GM19467 (cell line): ENCODE results near the gene ELP5.
A peak's percentile ranks its signal among the peaks of the same experiment; 100 is the strongest.

ENCODE experiments used
- ATAC-seq: cut with Tn5 transposase; IDR thresholded peaks from one replicate; pipeline ENCODE4 v1.9.1; 2021; ENCODE audit warnings: mild to moderate bottlenecking, moderate library complexity; ENCODE audit not compliant: unreplicated experiment

ELP5 gene

DNA sequence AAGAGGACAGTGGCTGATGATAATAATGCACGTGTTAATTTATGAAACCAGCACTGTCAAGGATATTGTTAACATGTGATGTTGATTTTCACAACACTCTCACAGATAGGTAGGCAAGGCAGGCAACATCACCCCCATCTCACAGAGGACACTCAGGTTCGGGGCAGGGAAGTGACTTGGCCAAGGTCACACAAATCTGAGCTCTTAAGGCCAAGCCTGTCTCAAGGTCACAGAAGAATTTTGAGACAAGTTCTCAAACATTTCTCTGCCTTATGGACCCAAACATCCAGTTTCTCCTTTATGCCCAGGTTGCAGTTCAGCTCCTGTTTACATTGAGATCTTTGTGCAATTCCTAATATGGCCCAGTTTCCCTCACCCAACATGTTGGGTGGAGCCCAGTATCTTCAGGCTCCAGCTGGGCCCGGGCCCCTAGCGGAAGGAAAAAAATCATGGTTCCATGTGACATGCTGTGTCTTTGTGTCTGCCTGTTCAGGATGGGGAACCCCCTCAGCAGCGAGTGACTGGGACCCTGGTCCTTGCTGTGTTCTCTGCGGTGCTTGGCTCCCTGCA lies 30.8 kb downstream of the ELP5 start:
- no peak for ATAC-seq

DNA sequence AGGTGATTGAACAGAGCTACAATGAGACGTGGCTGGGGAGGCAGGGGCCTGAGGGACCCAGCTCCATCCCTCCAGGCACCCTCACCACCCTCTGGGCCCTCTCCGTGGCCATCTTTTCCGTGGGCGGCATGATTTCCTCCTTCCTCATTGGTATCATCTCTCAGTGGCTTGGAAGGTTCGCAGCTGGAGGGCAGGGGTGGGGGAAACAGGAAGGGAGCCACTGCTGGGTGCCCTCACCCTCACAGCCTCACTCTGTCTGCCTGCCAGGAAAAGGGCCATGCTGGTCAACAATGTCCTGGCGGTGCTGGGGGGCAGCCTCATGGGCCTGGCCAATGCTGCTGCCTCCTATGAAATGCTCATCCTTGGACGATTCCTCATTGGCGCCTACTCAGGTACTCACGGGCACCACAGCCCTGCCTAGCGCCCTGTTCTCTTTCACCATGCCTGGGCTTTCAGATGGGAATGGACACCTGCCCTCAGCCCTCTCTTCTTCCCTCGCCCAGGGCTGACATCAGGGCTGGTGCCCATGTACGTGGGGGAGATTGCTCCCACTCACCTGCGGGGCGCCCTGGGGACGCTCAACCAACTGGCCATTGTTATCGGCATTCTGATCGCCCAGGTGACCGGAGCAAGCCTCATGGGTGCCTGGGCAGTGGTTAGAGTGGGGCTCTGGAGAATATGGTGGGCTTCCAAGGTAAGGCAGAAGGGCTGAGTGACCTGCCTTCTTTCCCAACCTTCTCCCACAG lies 31.6 kb downstream of the ELP5 start:
- ATAC-seq = no peak

DNA sequence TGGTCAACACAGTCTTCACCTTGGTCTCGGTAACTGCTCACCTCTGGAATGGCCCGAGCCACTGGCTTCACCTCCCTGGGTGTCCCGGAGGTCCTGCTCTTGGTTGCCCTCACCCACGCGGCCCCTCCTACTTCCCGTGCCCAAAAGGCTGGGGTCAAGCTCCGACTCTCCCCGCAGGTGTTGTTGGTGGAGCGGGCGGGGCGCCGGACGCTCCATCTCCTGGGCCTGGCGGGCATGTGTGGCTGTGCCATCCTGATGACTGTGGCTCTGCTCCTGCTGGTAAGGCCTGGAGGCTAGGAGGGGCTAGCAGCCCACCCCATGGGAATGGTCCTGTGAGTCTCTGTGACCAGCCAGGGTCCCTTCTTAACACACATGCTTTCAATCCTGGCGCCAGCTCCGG lies 32.9 kb downstream of the ELP5 start:
- no peak for ATAC-seq

DNA sequence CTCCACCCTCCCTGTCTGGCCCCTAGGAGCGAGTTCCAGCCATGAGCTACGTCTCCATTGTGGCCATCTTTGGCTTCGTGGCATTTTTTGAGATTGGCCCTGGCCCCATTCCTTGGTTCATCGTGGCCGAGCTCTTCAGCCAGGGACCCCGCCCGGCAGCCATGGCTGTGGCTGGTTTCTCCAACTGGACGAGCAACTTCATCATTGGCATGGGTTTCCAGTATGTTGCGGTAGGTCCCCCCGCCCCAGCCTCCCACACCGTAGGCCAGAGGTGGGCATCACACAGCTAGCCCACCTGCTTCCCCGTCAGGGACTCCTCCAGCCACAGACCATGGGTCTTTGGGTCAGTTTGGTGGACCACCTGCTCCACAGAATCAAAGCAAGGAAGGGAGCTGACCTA lies 33.7 kb downstream of the ELP5 start:
- no peak for ATAC-seq

DNA sequence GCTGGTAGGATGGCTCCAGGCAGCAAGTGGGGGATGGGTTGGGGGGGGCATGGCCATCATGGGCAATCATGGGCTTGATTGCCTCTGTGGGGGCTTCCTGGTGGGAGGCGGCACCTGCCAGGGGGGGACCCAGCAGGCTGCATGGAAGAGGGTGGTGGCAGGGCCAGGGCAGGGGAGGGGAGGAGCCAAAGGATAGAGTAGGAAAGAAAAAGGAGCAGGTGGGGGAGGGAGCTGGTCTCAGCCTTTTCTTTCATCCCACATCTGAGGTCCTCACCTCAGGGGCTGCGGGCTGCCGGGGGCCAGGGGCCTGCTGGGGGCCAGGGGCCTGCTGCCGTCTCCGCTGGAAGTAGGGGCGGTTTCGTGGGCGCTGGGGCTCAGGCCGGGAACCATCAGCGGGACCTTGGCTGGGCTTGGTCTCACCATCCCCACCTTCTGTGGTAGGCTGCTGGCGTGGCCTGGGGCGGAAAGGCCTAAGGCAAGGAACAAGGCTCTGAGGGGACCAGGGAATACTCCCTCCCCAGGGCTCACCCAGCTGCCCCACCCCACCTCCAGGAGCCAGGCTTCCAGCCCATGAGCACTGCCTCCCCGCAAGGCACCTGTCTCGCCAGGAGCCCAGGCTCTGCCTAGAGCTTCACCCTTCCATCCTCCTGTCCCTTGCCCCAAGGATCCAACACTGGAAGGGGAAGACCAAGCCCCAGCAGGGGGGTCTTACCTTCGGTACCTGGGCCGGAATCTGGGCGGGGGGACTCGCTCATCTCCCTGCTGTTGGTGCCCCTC lies 37.4 kb downstream of the ELP5 start:
- ATAC-seq = no peak

DNA sequence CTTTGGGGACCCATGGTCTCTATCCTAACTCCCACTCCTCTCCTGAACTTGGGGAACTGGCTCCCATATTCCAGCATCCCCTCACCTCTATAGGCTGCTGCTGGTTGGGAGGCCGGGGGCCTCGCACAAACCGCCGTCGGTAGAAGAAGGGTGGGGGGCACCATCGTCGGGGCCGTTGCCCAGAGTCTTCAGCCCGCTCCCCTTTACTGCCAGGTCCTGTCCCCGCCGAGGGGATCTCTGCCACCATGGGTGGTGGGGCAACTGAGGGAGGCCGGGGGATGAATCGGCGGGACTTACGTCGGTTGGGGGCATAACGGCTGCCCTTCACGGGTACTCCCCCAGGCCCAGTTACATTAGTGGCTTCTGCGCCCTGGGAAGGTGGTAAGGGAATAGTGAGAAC lies 38.2 kb downstream of the ELP5 start:
- no peak for ATAC-seq

DNA sequence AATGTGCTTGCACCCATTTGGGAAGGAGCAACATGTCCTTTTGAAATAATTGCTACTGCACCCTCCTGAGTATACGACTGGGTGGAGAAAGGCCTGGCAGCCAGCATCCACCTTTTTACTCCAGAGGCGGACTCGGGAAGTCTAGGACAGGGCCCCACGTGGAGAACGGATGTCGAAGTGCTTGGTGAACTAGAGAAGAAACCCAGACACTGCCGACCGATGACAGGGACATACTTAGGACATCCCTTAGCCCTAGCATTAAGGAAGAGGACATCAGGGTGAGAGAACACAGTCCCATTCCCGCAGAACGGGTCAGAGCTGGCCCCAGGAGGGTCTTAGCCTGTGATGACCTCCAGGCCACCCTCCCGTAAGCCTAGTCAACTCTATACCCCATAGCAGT lies 38.7 kb downstream of the ELP5 start:
- ATAC-seq = no peak

DNA sequence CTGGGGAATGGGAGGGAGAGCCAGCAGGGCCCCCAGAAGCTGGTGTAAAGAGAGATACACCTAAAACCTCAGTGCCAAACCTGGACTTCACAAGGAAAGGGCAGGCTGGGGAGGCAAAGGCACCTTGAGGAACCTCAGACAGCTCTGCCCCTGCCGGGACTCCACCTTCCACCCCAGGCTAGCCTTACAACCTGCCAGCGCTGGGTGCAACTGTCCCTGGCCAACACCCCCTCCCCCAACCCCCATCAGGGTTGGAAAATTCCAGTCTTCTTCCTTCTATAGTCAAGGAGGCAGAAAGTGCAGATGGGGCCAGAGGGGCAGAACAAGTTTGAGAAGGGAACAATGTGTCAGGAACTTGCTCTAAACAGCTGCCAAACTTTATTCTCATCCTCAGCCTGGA lies 40.2 kb downstream of the ELP5 start:
- no peak for ATAC-seq

DNA sequence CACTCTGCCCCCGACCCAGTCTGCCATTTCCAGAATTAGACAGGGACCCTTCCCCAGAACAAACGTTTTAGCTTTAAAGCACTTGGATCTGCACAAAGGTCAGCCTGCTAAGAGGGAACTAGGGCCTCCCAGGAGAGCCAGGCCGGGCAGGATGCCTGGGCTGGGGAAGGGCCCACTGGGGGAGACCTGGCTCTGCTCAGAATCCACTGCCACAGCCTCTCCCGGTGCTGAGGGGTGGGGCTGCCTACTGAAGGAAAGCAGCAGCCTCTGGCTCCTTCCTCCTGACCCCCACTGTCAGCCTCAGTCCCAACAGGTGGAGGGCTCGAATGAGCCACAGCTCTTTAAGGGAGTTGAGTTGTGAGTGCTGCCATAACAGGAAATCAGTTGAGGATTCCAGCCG lies 40.7 kb downstream of the ELP5 start:
- ATAC-seq = no peak

DNA sequence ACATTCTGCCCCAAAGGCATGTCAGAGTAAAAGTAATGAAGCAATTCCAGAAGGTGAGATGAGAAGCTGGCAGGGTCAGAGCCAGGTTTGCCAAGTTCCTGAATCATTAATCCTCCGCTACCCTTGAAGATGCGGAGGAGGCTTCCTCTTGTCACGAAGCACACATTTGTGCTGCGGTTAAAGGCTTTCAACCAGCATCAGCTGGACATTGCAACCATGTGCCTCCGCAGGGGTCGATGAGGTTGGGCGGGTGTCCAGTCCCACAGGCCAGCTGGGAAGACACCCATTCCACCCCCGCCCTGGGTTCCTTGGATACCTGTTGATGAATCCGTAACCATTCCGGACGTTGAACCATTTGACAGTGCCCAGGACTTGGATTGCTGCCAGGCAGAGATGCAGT lies 41.1 kb downstream of the ELP5 start:
- ATAC-seq = no peak

DNA sequence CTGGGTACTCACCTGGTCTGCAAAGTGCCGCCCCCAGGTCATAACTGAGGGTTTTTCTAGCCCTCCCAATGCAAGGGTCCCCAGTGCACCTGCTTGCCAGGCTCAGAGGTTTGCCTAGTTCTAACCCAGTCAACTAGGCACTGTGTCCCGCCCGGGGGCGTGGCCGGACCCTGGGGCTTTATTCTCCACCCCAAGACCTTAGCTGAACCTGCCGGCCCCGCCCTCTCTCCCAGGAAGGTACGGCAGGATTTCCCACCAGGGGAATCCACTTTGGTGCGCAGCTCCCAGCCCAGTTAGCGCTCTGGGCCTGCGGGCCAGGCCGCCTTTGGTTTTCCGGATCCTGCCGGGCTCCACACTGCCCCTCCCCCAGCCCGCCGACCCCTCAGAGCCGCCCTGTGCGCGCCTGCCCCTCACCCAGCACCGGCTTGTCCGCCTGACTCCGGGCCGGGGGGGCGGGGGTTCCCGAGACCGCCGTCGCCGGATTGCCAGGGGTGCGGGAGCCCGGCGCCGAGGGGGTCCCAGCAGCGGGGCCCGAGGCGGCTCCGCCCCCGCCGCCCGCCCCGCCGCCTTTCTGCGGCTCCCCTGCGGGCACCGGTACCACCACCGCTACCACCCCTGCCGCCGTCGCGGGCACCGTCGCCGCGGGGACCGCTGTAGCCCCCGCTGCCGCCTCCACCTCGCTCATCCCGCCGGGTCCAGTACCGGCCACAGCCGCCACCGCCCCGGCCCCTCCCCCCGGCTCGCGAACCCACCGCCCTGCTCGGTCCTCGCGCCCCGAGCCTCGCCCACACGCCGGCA lies 42.0 kb downstream of the ELP5 start:
- ATAC-seq = no peak

DNA sequence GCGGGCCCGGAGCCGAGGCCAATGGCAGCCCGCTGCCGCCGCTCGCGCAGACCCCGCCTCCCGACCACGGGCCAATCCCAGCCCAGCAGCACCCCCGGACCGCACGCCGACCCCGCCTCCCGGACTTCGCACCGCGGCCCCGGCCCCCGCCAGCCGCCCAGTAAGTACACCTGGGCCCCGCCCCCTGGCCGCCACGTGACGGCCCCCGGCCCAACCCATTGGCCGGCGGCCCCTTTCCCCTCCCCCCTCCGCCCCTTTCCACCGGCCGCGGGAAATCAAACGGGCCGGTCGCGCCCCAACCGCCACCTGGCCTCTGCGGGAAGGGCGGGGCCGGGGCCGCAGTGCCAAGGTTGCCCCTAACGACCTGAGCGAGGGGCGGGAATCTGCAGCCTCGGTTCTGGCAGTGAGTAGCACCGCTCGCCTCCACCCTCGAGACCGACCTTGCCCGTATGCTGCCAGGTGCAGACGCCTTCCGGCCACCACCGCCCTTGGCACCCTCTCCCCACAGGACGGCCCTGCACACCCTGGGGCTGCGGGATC lies 42.7 kb downstream of the ELP5 start, which contains the start of gene YBX2:
YBX2 (minus strand) TSS at position 26 of the 540 bp plus-strand sequence. CDS start 139 bp downstream, outside the sequence.
- ATAC-seq = no peak

DNA sequence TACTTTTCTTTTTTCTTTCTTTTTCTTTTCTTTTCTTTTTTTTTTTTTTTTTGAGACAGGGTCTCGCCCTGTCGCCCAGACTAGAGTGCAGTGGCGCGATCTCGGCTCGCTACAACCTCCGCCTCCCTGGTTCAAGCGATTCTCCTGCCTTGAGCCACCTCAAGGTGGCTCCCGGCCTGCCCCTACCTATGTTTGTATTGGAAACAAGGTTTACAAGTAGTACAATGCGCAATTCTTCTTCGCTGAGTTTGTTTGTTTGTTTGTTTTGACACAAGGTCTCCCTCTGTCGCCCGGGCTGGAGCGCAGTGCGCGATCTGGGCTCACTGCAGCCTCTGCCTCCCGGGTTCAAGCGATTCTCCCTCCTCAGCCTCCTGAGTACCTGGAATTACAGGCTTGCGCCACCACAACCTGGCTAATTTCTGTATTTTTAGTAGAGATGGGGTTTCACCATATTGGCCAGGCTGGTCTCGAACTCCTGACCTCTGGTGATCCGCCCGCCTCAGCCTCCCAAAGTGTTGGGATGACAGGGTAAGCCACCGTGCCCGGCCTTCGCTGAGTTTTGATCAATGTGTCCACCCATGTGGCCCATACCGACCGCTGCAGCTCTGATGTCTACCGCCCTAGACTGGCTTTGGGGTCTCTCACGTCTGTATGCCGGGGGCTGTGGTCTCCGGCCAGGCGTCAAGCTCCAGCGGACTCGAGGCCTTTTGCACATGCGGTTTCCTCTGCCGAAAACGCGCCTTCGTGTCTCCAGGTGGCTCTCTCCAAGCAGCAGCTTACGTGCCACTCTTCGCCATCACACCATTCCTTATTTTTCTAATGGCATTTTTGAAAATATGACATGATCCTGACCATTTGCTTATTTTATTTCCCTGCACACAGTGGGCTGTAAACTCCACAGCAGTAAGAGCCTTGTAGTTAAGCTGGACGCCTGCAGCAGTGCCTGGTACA lies 43.5 kb downstream of the ELP5 start:
- no peak for ATAC-seq

DNA sequence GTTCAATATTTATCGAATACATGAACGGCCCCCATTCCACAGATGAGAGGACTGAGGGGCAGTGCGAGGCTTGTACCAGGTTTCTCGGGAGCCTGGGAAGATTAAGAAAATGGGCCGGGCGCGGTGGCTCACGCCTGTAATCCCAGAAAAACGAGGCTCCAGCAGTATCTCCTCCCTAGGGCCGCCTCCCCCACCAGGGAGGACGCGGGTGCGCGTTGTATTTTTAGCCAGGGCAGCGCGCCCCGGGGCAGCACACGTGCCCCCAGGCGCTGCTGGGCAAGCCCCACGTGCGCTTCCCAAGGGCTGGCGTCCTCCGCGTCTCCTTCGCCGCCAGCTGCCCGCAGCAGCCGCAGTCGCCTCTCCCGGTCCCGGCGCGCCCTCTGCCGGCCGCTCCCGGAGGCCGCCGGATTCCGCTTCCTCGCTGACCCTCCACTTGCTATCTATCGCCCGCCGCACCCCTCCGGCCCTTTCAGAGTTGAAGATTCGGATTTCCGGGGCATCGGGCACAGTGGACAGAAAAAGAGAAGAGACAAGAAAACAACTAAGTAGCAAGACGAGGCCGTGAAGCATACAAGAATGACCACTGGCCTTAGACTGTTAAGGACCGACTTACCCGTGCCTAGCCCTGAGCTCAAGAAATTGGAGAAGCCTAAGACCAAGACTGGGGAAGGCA lies 44.3 kb downstream of the ELP5 start:
- ATAC-seq = no peak

DNA sequence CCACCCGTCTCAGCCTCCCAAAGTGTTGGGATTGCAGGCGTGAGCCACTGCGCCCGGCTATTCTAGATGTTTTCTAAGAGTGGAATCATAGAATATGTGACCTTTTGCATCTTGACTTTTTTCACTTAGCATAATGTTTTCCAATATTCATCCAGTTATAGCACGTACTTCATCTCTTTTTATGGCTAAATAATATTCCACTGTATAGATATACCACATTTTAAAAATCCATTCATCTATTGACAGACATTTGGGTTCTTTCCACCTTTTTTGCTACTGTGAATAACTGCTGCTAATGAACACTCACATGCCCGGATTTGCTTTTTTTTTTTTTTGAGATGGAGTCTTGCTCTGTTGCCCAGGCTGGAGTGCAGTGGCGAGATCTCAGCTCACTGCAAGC lies 52.2 kb downstream of the ELP5 start:
- ATAC-seq = no peak

DNA sequence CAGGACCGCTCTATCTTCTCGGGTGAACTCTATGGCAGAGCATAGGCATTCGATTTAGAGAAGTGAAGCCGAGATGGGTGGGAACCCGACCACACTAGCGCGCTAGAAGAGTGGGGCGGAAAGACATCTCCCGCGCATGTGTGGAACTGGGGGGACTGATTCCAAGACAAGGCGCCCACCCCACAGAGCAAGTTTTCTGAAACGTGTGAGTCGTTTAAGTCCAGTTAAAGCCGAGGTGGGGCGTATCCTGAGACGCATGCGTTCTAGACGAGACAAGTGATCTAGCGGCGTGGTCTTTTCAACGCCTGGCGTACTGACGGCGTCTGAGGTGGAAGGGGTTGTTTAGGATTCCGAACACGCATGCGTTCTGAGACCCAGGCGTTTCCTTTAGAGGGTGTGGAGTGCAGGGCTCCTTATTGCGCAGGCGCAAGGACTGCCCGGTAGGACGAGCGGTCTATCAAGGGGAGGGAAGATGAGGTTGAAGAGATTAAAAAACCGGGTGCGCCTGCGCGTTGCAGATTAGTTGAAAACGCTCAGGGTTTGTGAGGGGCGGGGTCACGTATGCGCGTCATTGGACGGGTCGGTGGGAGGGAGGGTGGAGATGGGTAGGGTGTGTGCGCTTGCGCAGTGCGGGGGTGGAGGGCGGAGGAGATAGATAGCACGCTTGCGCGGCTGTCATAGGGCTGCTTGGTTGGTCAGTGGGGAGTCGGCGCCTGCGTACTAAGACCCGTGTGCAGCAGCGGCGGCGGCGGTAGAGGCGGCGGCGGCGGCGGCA lies 55.1 kb downstream of the ELP5 start, which contains the start of gene EIF5A:
EIF5A (plus strand) TSS at position 718 of the 775 bp plus-strand sequence. CDS start 2,008 bp downstream, outside the sequence.
- peak; percentile 64 for ATAC-seq

DNA sequence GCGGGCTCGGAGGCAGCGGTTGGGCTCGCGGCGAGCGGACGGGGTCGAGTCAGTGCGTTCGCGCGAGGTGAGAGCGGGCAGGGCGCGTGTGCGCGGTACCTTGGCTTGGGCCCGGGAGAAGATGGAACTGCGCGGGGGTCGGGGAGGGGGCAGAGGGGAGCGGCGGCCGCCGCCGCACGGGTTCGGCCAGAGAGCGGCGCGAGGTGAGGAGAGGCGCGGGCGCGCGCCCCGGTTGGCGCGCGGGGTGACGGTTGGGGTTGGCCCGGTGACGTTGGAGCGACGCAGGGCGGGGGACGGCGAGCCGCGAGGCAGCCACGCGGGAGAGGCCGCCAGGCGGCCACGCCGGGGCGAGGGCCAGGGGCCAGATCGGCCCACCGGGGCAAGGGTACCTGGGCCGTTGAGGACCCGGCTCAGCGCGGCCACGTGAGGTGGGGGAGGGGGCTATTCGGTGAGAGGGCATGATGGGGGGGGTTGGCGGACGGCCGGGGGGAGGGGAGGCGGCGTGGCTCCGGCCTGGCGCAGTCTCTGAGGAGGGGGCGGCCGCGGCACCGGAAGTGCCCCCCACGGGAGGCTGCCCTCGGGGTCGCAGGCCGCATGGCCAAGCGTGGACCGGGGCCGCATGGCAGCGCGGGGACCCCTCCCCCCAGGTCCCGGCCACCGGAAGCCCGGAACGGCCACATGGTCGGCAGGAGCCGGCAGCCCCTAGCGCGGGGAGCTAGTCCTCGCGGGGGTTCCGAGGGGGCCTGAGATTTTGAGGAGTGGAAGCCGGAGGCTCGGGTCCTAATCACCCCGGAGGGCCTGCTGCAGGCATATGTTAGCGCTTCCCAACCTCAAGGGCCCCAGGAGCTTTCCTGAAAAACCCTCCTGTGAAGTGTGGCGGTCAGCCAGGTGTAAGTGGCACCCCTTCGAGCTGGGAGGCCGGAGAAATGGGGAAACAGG lies 55.9 kb downstream of the ELP5 start:
- ATAC-seq = no peak
